Kidney (tissue), 14 donors: ENCODE measurements around the gene MMP21. TPM values are rescaled to one million over a fixed set of nuclear protein-coding genes. Genes with fewer than 3 reads are reported as not detected.

Experiments
- DNase-seq, 5 donors: peaks; one replicate each; pipeline ENCODE4 v3.0.0-alpha.2; 2013 to 2020
- FAIRE-seq: peaks from 2 replicates; lab custom pipeline; 2012; peaks lifted over from hg19 to GRCh38; lab: Jason Lieb, UNC
- H3K27ac ChIP-seq, 2 donors: one replicate each; pipeline ENCODE4 v1.7.0; 2013; ENCODE audit warnings: low read depth in 2 of 2, low read length in 2 of 2, inconsistent platforms in 1 of 2
- H3K27me3 ChIP-seq: one replicate; pipeline ENCODE4 v1.7.1; 2013; ENCODE audit warnings: low read length, inconsistent platforms; ENCODE audit not compliant: control insufficient read depth, insufficient read depth
- H3K36me3 ChIP-seq, 3 donors: one replicate each; pipeline versions ENCODE4 v1.7.0 to v1.7.1; 2013; ENCODE audit warnings: low read length in 3 of 3, control low read depth in 1 of 3, inconsistent platforms in 1 of 3; ENCODE audit not compliant: insufficient read depth in 3 of 3, control insufficient read depth in 2 of 3
- H3K4me1 ChIP-seq, 3 donors: one replicate each; pipeline versions ENCODE4 v1.7.0 to v1.7.1; 2013; ENCODE audit warnings: low read length in 3 of 3, inconsistent platforms in 1 of 3, low read depth in 1 of 3; ENCODE audit not compliant: control insufficient read depth in 2 of 3, insufficient read depth in 2 of 3
- H3K4me3 ChIP-seq, 3 donors: one replicate each; pipeline versions ENCODE4 v1.7.0 to v1.8.1; 2013; ENCODE audit warnings: low read length in 3 of 3, control low read depth in 1 of 3, inconsistent platforms in 1 of 3
- H3K9ac ChIP-seq, 3 donors: one replicate each; pipeline versions ENCODE4 v1.7.0 to v1.7.1; 2013; ENCODE audit warnings: low read length in 3 of 3, control low read depth in 1 of 3, inconsistent platforms in 1 of 3
- H3K9me3 ChIP-seq, 3 donors: one replicate each; pipeline versions ENCODE4 v1.7.0 to v1.7.1; 2013; ENCODE audit warnings: low read length in 3 of 3, control low read depth in 1 of 3, inconsistent platforms in 1 of 3; ENCODE audit not compliant: control insufficient read depth in 2 of 3, insufficient read depth in 1 of 3
- intact Hi-C: fragments of 100-400 bp; cut with DNase I; formaldehyde crosslinking; loops from one replicate; pipeline ENCODE4 v1.11.1; 2022
- polyA plus RNA-seq: library from polyadenylated mRNA; stranded (reverse); fragments of 350-450 nt; fragmentation: Illumina TruSeq; extraction: RNeasy Lipid Tissue Mini Kit (QIAGEN cat#74804); gene quantifications from one replicate; pipeline ENCODE4 v1.2.3, GENCODE V29; 2014; ENCODE audit warnings: low read depth, low replicate concordance; ENCODE audit not compliant: insufficient read depth
- total RNA-seq: library from RNA; stranded (reverse); fragmentation: NEBNext Ultra II Directional; extraction: Animal tissue kit (Norgen Biotek cat#: 25700); gene quantifications from one replicate; pipeline ENCODE4 v1.2.1, GENCODE V29; 2021
- TF ChIP-seq, protein P1 (sequence below): IDR thresholded peaks from 3 replicates; pipeline ENCODE4 v1.5.1; 2012; ENCODE audit warnings: mild to moderate bottlenecking, moderate library complexity, borderline replicate concordance; ENCODE audit not compliant: insufficient read depth; ENCODE audit errors: extremely low read depth
- donor health status: control.
- donor health status: control.
- donor health status: control.
- donor health status: control.
- donor health status: control.
- donor health status: DM: yes; HTN: yes; CAD: no.
- donor health status: Normal renal cell carcinoma (clear cell type).

MMP21 gene
- total and polyA plus RNA-seq, 2 donors from 2014 or later: 0.13 TPM; not detected in 1

DNA sequence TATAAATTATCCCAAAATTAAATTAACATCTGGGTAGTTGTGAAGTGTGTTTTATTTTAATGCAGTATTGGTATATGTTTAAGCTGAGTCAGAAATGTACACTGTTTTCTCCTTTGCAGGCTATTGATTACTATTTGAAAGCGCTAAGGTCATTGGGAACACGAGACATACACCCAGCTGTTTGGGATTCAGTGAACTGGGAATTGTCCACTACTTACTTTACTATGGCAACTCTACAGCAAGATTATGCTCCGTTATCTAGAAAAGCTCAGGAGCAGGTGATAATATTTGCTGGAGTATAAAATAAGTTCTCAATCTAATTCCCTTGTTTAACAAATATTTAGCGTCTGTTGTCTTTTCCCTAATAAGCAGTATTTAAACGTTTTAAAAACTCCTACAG, 28.2 kb downstream of the MMP21 start:
- intact Hi-C loops: no loop called here
- H3K36me3 ChIP-seq: peaks cover 22 to 52% (median 43%) of the 10 kb centered on the region in 3 donors

DNA sequence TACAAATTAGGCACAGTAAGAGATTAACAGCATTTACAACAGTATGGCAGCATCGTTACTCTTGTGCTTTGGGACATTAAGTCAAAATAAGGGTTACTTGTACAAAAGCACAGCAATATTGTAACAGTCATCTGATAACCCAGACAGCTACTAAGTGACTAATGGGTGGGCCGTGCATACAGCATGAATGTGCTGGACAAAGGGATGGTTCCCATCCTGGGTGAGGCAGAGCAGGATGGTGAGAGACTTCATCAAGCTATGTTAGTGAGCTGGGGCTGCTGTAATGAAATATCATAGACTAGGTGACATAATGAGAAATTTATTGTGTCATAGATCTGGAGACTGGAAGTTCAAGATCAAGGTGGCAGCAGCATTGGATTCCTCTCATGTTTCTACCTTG, 30.7 kb downstream of the MMP21 start:
- FAIRE-seq (no peak), DNase-seq (no peak)
- H3K27ac ChIP-seq: no peak overlapping the region

More for the DNA sequence above, 28.2 kb downstream of the MMP21 start:
- Histone ChIP-seq H3K4me1 (no peaks in the 10 kb centered on the region), H3K27ac (no peak overlapping the region), H3K27me3 (no peaks in the 10 kb centered on the region), H3K9ac (no peak overlapping the region), H3K4me3 (no peak overlapping the region), H3K9me3 (no peaks in the 10 kb centered on the region)
- DNase-seq (no peak), FAIRE-seq (no peak)
- TF ChIP-seq, protein P1, sequence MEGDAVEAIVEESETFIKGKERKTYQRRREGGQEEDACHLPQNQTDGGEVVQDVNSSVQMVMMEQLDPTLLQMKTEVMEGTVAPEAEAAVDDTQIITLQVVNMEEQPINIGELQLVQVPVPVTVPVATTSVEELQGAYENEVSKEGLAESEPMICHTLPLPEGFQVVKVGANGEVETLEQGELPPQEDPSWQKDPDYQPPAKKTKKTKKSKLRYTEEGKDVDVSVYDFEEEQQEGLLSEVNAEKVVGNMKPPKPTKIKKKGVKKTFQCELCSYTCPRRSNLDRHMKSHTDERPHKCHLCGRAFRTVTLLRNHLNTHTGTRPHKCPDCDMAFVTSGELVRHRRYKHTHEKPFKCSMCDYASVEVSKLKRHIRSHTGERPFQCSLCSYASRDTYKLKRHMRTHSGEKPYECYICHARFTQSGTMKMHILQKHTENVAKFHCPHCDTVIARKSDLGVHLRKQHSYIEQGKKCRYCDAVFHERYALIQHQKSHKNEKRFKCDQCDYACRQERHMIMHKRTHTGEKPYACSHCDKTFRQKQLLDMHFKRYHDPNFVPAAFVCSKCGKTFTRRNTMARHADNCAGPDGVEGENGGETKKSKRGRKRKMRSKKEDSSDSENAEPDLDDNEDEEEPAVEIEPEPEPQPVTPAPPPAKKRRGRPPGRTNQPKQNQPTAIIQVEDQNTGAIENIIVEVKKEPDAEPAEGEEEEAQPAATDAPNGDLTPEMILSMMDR: no peak

DNA sequence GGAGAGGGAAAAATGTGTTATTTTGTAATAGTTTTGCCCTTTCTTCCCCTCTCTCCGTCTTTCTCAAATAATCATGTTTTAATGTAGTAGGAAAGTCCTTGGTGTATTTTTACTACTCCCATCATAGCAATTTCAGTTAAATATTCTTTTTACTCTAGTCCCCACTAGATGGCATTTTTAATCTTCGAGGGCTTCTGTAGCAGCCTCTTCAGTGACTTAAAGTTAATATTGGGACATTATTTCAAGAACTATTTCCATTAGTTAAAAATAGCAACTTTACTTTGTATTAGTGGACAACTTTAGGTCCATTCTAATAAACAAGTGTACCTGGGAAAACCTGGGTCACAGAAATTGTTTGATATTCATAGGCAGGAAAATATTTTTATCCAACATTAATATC, 33.2 kb downstream of the MMP21 start:
- no peaks in the 10 kb centered on the region for H3K4me1 ChIP-seq
- H3K36me3 ChIP-seq: peaks cover 15 to 61% (median 55%) of the 10 kb centered on the region in 3 donors
- intact Hi-C loops: no loop called here
- no peak for FAIRE-seq
- no peak overlapping the region for H3K9ac ChIP-seq
- no peak overlapping the region for H3K27ac ChIP-seq
- H3K4me3 ChIP-seq: no peak overlapping the region
- DNase-seq: peak in 1 of 5 donors; percentile 16
- no peaks in the 10 kb centered on the region for H3K27me3 ChIP-seq
- TF ChIP-seq, protein P1: no peak
- no peaks in the 10 kb centered on the region for H3K9me3 ChIP-seq

More for the DNA sequence above, 30.7 kb downstream of the MMP21 start:
- no peaks in the 10 kb centered on the region for H3K4me1 ChIP-seq
- no peak overlapping the region for H3K4me3 ChIP-seq
- TF ChIP-seq, protein P1: no peak
- H3K27me3 ChIP-seq: no peaks in the 10 kb centered on the region
- intact Hi-C loops: no loop called here
- no peak overlapping the region for H3K9ac ChIP-seq
- peaks cover 20 to 53% (median 47%) of the 10 kb centered on the region in 3 donors for H3K36me3 ChIP-seq
- H3K9me3 ChIP-seq: no peaks in the 10 kb centered on the region

DNA sequence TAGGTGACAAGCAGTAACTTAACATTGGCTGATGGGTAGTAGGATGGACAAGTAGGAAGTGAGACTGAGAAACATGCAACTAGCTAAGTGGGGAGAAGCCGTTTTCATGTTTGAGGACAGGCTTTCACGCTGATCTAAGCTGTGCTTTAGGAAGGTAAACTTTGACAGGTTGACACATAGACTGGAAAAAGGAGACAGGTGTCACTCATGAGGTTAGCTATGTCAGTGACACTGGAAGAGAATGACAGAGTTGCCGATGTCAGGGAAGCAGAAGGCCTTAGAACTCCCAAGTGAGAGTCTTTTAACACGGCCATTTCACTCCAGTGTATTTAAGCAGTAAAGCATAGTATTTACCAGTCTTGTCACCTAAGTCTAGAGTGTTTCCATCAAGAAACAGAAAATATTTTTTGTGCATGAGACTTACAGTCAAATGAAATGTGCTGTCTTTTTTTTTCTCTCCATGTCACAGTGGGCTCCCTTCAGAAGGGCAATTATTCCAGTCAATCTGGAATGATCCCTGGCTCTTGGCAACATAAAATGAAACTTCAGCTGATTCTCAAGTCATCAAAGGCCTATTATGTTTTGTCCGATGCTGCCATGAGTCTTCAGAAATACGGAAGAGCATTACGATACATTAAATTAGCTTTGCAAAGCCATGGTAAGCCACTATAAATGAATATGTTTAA, 35.5 kb downstream of the MMP21 start:
- TF ChIP-seq, protein P1: no peak
- H3K27me3 ChIP-seq: no peaks in the 10 kb centered on the region
- H3K27ac ChIP-seq: no peak overlapping the region
- intact Hi-C loops: no loop called here
- no peak overlapping the region for H3K9ac ChIP-seq
- peaks cover 11 to 65% (median 57%) of the 10 kb centered on the region in 3 donors for H3K36me3 ChIP-seq
- no peaks in the 10 kb centered on the region for H3K9me3 ChIP-seq
- H3K4me1 ChIP-seq: no peaks in the 10 kb centered on the region
- FAIRE-seq: no peak
- DNase-seq: no peak
- no peak overlapping the region for H3K4me3 ChIP-seq
